ENCODE results near the gene WNT1.

GRCh38 chr12:48998497-48999353 lies 20.6 kb downstream of the WNT1 start:
- no peak for TF ChIP-seq POLR2AphosphoS5 (IDR thresholded peaks at IDR 0.05; ENCODE audit: low read length)
- TF ChIP-seq CEBPB (IDR thresholded peaks at IDR 0.05; ENCODE audit: borderline replicate concordance in 1 of 2, low read depth in 2 of 2, low read length in 2 of 2), result no peak
- TF ChIP-seq CTCF (IDR thresholded peaks at IDR 0.05 in 2 of 3, conservative IDR thresholded peaks at IDR 0.05 in 1 of 3; ENCODE audit: control insufficient read depth in 2 of 3, extremely low read depth in 1 of 3, insufficient read depth in 1 of 3, low read depth in 3 of 3, low read length in 3 of 3), result no peak
- no peak for TF ChIP-seq ATF3 (IDR thresholded peaks at IDR 0.05; ENCODE audit: borderline replicate concordance, extremely low read depth, low read depth, low read length)
- no peak for TF ChIP-seq BCLAF1 (IDR thresholded peaks at IDR 0.05)
- peak; percentile 64; the same call in 1 of the 2 replicates for TF ChIP-seq POLR2A (IDR thresholded peaks at IDR 0.05; ENCODE audit: low read depth, low read length)
- no peak for TF ChIP-seq CHD4 (IDR thresholded peaks at IDR 0.05)
- no peak for TF ChIP-seq TBL1XR1 (IDR thresholded peaks at IDR 0.05; ENCODE audit: low read depth, low read length)

Measured in GM12878 (cell line).